K562 (cell line): ENCODE data around the gene NTSR2.

Source experiments
- CEBPZ ChIP-seq: fragments of 150-350 bp; IDR thresholded peaks from 2 replicates; pipeline ENCODE4 v1.6.1; 2014; ENCODE audit warnings: low read depth, mild to moderate bottlenecking, low read length, borderline replicate concordance
- CTCF ChIP-seq, 3 experiments: IDR thresholded peaks in 2 of 3; conservative IDR thresholded peaks in 1 of 3; 2 replicates each; pipeline ENCODE4 v1.5.1; 2011 to 2012; ENCODE audit warnings: low read length in 3 of 3, mild to moderate bottlenecking in 3 of 3, control low read depth in 2 of 3, improper control_type of control experiment in 1 of 3, inconsistent platforms in 1 of 3, low read depth in 1 of 3, mixed read lengths in 1 of 3, moderate library complexity in 1 of 3; ENCODE audit not compliant: insufficient read depth in 2 of 3
- ESRRA ChIP-seq: fragments of 450-650 bp; IDR thresholded peaks from 2 replicates; pipeline ENCODE4 v1.6.1; 2014; ENCODE audit warnings: low read depth, mild to moderate bottlenecking, moderate library complexity, borderline replicate concordance
- JUN ChIP-seq, 2 experiments: sonication (generic) in 1 of 2; formaldehyde crosslinking in 1 of 2; IDR thresholded peaks; 2 replicates each; pipeline versions ENCODE4 v1.6.1 to v1.8.0; 2012 to 2022; ENCODE audit warnings: borderline replicate concordance in 2 of 2, mild to moderate bottlenecking in 2 of 2, improper control_type of control experiment in 1 of 2, low read depth in 1 of 2, low read length in 1 of 2, missing genetic modification reagents in 1 of 2
- MAFG ChIP-seq: fragments of 450-650 bp; conservative IDR thresholded peaks from 2 replicates; pipeline ENCODE4 v1.6.1; 2016; ENCODE audit warnings: missing genetic modification characterization, missing compliant biosample characterization
- NFE2L1 ChIP-seq: fragments of 450-650 bp; IDR thresholded peaks from 2 replicates; pipeline ENCODE4 v1.6.1; 2016; ENCODE audit warnings: missing genetic modification characterization, low read depth, mild to moderate bottlenecking, missing compliant biosample characterization, moderate library complexity, borderline replicate concordance
- NFRKB ChIP-seq: fragments of 450-650 bp; IDR thresholded peaks from 2 replicates; pipeline ENCODE4 v1.6.1; 2016; ENCODE audit warnings: low read depth
- SMC3 ChIP-seq: conservative IDR thresholded peaks from 2 replicates; pipeline ENCODE4 v1.6.1; 2011; ENCODE audit warnings: low read depth, low read length, improper control_type of control experiment; ENCODE audit not compliant: insufficient read depth
- ZBTB7A ChIP-seq: IDR thresholded peaks from 2 replicates; pipeline ENCODE4 v1.6.1; 2011; ENCODE audit warnings: low read depth, mild to moderate bottlenecking, low read length, moderate library complexity, borderline replicate concordance; ENCODE audit not compliant: control insufficient read depth
- TF ChIP-seq, protein P1 (sequence below), 2 experiments: fragments of 450-650 bp; formaldehyde crosslinking in 1 of 2; IDR thresholded peaks; 2 replicates each; pipeline versions ENCODE4 v1.4.0 to v1.6.1; 2014 to 2020; ENCODE audit warnings: mild to moderate bottlenecking in 2 of 2, borderline replicate concordance in 1 of 2, low read depth in 1 of 2

- no peak for TF ChIP-seq CTCF (IDR thresholded peaks at IDR 0.05 in 2 of 3, conservative IDR thresholded peaks at IDR 0.05 in 1 of 3; ENCODE audit: insufficient read depth in 2 of 3, low read depth in 1 of 3, low read length in 3 of 3)
- no peak for TF ChIP-seq MAFG (tag)
- TF ChIP-seq NFRKB = no peak
- no peak for TF ChIP-seq ESRRA
- no peak for TF ChIP-seq CEBPZ
- TF ChIP-seq SMC3 = no peak
- no peak for TF ChIP-seq ZBTB7A
- TF ChIP-seq NFE2L1 (tag) = no peak
- TF ChIP-seq JUN (IDR thresholded peaks at IDR 0.05; ENCODE audit: borderline replicate concordance, low read depth, low read length) = no peak
- TF ChIP-seq JUN (CRISPR knock-in tag; IDR thresholded peaks at IDR 0.05; ENCODE audit: borderline replicate concordance) = no peak
- TF ChIP-seq, protein P1, sequence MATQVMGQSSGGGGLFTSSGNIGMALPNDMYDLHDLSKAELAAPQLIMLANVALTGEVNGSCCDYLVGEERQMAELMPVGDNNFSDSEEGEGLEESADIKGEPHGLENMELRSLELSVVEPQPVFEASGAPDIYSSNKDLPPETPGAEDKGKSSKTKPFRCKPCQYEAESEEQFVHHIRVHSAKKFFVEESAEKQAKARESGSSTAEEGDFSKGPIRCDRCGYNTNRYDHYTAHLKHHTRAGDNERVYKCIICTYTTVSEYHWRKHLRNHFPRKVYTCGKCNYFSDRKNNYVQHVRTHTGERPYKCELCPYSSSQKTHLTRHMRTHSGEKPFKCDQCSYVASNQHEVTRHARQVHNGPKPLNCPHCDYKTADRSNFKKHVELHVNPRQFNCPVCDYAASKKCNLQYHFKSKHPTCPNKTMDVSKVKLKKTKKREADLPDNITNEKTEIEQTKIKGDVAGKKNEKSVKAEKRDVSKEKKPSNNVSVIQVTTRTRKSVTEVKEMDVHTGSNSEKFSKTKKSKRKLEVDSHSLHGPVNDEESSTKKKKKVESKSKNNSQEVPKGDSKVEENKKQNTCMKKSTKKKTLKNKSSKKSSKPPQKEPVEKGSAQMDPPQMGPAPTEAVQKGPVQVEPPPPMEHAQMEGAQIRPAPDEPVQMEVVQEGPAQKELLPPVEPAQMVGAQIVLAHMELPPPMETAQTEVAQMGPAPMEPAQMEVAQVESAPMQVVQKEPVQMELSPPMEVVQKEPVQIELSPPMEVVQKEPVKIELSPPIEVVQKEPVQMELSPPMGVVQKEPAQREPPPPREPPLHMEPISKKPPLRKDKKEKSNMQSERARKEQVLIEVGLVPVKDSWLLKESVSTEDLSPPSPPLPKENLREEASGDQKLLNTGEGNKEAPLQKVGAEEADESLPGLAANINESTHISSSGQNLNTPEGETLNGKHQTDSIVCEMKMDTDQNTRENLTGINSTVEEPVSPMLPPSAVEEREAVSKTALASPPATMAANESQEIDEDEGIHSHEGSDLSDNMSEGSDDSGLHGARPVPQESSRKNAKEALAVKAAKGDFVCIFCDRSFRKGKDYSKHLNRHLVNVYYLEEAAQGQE (IDR thresholded peaks at IDR 0.05; ENCODE audit: borderline replicate concordance) = no peak
- TF ChIP-seq, protein P1 (CRISPR knock-in tag; IDR thresholded peaks at IDR 0.05; ENCODE audit: low read depth) = no peak
Observed at GRCh38 chr2:11621410-11621809, 48.6 kb downstream of the NTSR2 start.
